HL-60/S4 treated with retinoic acid at 250 ng/mL for 4 days and 3 days (cell line): ENCODE data around the gene CDKN1B.
"Not testable (repeated sequence)": the region's sequence is repeated elsewhere in the genome, so short reads cannot be mapped to it uniquely, and the experiment has no call there.

Source experiments
- in situ Hi-C: fragments of 300-500 bp; cut with MboI; formaldehyde crosslinking; loops from 2 replicates; pipeline ENCODE4 v1.7.0; 2022; ENCODE audit warnings: low sequenced_read_pairs

CDKN1B gene

GRCh38 chr12:12722435-12723148 lies 5.4 kb downstream of the CDKN1B start:
- in situ Hi-C loops = loop anchor here (25.0 kb wide), 1 partner anchor 685 kb away; no protein-coding TSS in a partner anchor

- in situ Hi-C loops = loop anchor here (25.0 kb wide), 1 partner anchor 686 kb away; no protein-coding TSS in a partner anchor
Observed at GRCh38 chr12:12723149-12723680, 6.0 kb downstream of the CDKN1B start.

- in situ Hi-C loops = loop anchor here (25.0 kb wide), 1 partner anchor 687 kb away; no protein-coding TSS in a partner anchor
Observed at GRCh38 chr12:12723681-12724420, 6.7 kb downstream of the CDKN1B start.

- in situ Hi-C loops = loop anchor here (25.0 kb wide), 1 partner anchor 687 kb away; no protein-coding TSS in a partner anchor
Observed at GRCh38 chr12:12724421-12725085, 7.4 kb downstream of the CDKN1B start.

GRCh38 chr12:12725086-12725955 lies 8.2 kb downstream of the CDKN1B start:
- in situ Hi-C loops = no loop called here

GRCh38 chr12:12725956-12726554 lies 8.9 kb downstream of the CDKN1B start:
- in situ Hi-C loops = no loop called here

- in situ Hi-C loops = no loop called here
Observed at GRCh38 chr12:12726555-12727093, 9.5 kb downstream of the CDKN1B start.

GRCh38 chr12:12731178-12731577 lies 14.0 kb downstream of the CDKN1B start:
- in situ Hi-C loops = no loop called here

GRCh38 chr12:12731785-12732184 lies 14.6 kb downstream of the CDKN1B start:
- in situ Hi-C loops = no loop called here

GRCh38 chr12:12733118-12733517 lies 15.9 kb downstream of the CDKN1B start:
- in situ Hi-C loops = no loop called here

GRCh38 chr12:12734054-12734453 lies 16.9 kb downstream of the CDKN1B start:
- in situ Hi-C loops = no loop called here

GRCh38 chr12:12734561-12735071 lies 17.4 kb downstream of the CDKN1B start:
- in situ Hi-C loops = no loop called here

GRCh38 chr12:12735301-12735700 lies 18.1 kb downstream of the CDKN1B start:
- in situ Hi-C loops = no loop called here

GRCh38 chr12:12736759-12737676 lies 19.9 kb downstream of the CDKN1B start:
- in situ Hi-C loops = no loop called here

- in situ Hi-C loops = not testable (repeated sequence)
Observed at GRCh38 chr12:12738152-12738551, 21.0 kb downstream of the CDKN1B start.

GRCh38 chr12:12741660-12742059 lies 24.5 kb downstream of the CDKN1B start:
- in situ Hi-C loops = no loop called here

- in situ Hi-C loops = no loop called here
Observed at GRCh38 chr12:12744546-12745305, 27.6 kb downstream of the CDKN1B start.
